ENCODE data around the gene HEXA.

The HEXA gene

DNA sequence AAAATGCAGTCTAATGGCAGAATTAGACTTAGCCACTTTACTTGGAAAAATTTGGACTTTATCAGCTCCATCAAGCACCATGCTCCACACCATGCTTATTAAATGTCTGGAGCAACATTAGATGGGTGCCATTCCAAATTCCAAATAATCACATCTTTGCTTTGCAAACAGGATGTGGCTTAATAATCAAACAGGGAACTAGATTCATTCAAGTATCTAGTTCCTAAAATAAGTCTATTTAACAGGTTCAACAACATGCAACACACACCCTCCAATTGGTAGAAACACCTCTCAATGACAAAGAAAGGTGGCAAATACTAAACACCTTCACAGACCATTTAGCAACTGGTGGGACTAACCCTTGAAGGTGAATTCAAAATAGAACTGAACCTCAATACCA is 3.5 kb downstream of the HEXA start:
- FAIRE-seq, result no peak

DNA sequence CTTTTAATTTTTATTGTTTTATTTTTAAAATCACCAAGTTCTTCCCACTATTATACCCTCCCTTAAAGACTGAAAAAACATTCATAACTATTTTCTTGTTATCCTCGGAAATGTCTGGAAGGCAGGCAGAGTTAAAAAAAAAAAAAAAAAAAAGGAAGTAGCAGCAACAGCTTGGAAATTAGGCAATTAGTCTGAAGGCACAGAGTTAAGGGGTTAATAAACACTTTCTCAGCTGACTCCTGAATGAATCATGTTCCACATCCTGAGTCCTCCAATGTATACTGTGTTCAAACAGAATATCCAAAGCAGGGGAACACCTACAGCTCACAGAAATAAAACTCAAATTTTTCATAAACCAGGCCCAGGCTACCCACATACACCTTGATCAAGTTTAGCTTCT is 5.8 kb downstream of the HEXA start:
- no peak for FAIRE-seq

DNA sequence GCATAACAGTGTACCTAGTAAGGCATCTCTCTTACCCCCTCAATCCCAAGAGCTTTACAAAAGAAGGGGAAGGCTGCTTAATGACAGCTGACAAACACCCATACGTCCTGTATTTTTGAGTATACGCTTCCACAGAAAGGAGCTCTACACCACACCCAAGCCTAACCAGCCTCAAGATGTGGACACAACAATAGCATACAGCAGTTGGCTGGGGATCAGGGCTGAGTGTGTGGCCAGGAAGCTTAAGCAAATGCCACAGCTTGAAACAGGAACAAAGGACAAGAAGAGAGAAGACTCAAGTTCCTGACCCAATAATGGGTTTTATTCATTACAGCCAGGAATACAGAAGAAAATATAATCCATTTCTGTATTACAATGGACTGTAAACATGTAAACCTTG is 6.9 kb downstream of the HEXA start:
- FAIRE-seq, result no peak

DNA sequence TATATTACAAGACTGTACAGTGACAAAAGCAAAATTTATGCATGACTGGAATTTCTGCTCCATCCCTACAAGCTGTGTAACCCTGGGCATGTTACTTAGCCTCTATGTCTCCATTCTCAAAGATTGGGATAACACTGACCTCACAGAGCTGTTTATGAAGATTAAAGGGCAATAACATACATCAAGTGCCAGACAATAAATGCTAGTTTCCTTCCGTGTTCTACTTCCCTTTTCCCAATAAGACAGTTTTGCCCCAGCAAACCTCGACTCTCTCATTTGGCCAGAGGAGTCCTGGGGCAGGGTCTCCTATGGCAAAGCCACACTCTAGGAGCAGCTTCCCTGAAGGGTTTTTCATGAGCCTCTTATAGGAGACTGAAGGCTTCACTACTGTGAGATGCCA is 7.5 kb downstream of the HEXA start:
- FAIRE-seq, result no peak

DNA sequence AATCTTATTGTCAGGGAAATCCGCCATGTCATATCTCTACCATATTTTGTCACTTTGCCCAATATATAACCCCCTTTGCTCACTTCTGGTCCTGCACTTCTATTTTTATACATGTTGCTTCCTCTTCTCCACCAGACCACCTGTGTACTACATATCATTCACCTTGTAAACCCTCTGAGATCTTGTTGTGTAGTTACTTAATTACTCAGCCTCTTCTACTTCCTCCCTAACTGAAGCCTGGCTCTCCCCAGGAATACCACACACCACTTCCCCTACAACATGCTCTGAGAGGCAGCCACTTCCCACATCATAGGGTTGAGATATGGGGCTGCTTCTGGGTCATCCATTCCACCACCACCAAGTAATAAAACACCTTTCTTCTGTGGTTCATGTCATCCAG is 10.0 kb downstream of the HEXA start:
- FAIRE-seq, result no peak

DNA sequence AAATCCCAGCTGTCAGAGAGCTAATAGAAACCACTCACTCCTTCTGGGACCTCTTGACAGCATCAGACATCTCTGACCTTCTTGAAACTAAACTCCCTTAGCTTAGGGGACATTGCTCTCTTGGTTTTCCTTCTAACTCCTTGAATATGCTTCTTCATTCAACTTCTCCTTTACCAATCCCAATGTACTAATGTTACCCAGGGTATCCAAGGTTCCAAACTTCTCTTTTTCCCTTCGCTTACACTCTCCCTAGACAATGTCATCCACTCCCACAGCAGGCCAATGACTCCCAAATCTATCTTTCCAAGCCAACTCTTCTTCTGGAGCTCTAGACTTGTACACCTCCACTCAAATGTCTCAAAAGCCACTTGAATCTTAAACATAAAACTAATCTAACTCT is 14.6 kb downstream of the HEXA start:
- no peak for FAIRE-seq

DNA sequence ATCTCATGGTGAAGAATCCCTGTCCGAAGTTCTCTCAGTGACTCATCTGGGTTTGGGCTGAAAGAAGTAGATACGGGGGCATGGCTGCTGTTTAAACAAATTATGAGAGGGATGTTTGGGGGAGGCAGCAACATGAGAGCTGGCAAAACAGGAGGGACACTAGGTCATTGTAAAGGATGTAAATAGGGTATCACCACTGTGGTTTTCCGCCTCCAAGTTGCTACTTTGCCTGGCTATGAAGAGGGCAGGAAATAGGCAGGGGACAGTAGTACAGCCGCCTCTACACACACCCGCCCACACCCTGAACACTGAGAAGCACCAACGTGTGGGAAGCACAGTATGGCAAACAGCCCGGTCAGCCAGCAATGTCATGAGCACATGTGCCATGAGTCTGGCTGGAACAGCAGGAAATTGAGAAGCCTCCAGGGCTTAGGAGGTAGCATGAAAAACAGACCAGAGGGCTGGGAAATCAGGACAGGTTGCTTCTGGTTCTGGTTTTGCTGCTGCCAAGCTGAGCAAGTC is 17.1 kb downstream of the HEXA start:
- no peak for FAIRE-seq

DNA sequence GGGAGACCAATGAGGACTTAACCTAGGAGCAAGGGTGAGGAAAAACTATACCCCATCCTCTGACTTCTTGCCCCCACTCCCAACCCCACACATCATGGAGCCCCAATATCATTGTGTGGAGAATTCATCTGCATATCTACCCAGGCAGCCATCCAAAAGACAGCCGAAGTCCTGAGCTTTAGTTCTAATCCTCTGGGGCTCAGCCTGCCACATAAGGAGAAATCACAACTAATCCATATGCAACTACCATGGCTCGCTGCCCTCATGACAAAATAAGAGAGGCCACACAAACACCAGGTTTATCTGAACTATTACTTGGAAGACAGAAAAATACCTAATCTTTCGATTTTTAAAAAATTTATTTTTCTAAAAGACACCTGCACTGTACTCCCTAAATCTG is 17.7 kb downstream of the HEXA start:
- FAIRE-seq, result no peak

DNA sequence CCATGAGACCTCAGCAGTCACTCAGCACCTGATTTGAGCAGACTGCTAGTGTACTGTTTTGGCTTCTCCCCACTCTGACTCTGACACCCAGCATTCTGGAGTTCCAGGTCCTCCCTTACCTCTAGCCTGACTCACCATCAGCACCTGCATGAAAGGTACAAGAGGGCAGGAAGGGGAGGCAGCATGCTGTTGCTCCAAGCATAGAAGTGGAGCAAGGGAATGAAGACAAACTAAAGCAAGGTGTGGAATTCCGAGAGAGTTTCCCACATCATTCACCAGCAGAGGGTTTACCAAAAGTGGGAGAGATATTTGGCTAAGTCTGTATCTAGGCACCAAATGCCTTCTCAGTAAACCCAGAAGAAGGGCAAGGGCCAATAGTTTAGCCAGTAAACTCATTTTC is 21.3 kb downstream of the HEXA start:
- no peak for FAIRE-seq

DNA sequence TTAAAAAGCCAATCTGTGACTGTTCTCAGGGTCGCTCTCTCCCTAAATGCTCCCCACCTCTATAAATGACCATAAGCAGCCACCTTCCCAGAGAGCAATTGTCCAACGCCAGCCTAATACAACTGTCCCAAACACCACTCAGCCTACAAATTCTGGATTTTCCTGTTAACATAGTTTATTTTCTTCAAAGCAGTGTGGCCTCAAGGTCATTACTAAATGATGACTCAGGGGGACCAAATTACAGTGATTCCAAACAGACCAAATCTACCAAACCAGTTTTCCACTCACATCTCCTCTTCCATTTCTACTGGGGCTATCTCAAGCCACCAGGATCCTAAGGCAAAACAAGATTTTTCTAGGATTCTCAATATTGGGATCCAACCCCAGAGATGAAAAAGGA is 22.5 kb downstream of the HEXA start:
- no peak for FAIRE-seq

DNA sequence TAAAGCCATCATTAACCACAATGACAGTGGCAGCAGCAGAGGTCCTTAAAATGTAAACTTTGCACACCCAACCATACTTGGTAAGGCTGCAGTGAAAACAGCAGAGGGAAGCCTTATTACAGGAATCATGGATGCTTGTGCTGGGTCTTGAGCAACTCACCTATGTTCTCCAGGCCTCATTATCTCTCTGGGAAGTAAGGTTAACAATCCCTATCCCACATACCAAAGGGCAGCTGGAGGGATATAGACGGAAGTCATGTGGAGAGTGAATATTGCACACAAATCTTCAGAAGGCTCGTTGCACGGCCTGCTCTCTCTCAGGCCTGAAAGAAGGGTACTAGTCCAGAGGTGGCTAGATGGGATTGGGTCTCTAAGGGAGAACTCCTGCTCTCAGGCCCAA is 30.0 kb downstream of the HEXA start:
- FAIRE-seq, result no peak

DNA sequence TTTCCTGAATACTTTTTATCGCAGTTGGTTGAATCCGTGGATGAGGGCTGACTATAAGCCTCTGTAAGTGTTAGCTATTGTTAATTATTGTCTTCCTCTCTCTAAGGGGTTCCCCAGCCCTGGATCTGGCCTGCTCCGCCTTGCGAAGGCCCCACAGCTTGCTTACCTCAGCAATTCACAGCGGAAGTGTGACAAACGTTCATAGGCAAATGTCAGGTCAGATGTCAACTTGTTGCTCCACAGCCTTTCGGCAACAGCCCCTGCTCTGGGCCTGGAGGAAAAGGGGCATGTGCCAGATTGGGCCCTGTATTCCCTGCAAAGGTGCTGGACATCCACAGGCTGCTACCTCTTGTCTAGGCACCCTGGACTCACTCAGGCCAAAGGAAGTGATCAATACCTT is 30.5 kb downstream of the HEXA start:
- no peak for FAIRE-seq

DNA sequence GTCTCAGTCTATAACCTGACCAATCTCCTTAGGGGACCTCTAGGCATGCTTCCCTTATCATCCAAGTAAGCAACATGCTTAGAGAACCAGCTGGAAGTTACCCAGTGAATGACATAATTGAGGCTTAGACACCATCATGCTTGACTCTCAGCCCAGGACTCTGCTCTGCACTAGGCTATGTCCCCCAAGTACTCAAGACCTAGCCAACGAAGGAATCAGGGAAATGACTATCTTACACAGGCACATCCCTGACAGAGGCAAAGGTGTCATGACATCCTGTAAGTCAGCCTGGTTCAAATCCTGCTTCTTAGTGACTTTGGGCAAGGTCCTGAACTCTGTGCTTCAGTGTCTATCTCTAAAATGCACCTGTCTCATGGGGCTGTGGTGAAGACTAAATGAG is 31.2 kb downstream of the HEXA start:
- FAIRE-seq, result no peak

DNA sequence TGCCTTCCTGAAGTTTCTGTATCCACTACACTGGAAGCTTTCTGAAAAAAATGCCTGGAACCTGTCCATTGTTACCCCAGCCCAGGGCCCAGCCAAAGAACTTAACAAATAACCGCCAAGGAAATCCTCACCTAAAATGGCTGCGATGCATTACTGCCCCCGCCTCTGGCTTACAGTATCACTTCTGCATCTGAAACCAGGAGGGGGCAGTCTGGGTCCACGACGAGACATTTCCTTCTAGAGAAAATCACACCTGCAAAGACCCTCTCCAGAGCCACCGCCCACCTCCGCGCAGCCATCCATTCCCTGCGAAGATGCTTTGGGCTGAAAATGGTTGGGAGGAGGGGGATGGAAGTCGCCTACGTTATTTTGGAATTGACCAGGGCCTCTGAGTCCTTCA is 33.4 kb downstream of the HEXA start:
- no peak for FAIRE-seq

DNA sequence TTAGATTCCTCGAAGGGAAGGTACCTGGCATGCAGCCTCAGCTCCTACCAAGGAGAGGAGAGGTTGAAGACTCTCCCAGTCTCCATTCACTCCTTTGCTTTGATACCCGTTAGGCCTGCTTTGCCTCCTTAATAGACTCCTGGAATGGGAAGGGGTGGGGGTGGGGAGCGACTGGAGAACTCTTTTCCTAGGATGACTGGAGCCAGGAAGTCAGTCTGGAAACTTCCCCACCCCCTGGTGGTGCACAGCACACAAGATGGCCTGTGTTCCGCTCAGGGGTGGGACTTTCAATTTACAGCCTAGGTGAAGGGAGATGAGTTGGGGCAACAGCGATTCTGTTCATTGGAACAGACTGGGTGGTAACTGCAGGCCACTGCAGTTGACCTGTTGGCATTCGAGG is 34.5 kb downstream of the HEXA start:
- FAIRE-seq, result no peak

DNA sequence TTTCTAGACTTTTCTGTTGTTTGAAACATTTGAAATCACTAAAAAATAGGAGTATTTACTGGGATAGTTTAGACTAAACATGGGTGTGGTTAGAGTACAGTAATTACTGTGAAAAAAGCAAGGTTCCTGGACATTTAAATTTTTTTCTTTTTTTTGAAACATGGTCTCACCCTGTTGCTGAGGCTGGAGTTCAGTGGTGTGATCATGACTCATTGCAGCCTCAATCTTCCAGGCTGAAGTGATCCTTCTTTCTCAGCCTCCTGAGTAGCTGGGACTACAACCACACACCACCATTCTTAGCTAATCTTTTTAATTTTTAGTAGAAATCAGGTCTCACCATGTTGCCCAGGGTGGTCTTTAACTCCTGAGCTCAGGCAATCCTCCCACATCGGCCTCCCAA is 35.4 kb downstream of the HEXA start:
- no peak for FAIRE-seq

DNA sequence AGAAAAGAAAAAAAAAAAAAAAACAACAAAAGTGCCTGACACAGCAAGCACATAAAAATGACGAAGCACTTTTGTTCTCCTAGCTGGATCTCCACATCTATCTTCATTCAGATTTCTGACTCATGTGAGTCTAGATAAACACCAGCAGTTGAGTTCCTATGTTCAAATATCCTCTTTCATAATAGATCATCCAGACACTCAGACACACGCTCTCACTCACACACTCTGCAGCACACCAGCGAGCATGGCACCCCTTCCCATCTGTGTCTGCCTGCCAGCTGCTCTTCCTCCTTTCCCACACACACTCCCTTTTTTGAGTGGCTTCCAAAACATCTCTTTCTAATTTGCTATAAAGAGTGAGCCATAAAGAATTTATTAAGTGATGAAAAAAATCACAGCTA is 36.0 kb downstream of the HEXA start:
- FAIRE-seq, result no peak

DNA sequence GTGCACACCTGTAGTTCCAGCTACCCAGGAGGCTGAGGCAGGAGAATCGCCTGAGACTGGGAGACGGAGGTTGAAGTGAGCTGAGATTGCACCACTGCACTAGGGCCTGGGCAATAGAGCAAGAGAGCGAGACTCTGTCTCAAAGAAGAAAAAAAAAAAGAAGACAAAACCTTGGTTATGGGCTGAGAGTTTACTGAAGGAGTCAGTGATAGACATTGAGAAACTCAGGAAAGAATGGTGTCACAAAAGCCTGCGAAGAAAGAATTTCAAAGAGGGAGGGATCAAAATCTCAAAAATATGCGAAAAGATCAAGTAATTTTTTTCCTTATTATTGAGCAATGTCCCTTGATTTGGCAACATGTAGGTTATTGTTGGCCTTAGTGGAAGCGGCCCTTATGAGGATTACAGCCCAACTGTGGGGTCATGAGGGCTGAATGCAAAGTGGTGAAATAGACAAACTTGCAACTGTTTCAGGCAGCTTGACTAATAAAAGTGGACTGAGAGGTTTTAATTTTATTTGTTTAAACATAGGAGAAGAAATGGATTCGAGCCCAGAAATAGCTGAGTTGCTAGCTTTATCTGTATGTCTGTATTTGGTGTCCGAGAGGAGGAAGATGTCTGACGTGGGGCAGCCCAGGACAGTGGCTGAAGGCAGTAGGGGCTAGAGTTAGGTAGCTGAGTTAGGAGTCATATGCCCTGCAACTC is 37.0 kb downstream of the HEXA start:
- no peak for FAIRE-seq

DNA sequence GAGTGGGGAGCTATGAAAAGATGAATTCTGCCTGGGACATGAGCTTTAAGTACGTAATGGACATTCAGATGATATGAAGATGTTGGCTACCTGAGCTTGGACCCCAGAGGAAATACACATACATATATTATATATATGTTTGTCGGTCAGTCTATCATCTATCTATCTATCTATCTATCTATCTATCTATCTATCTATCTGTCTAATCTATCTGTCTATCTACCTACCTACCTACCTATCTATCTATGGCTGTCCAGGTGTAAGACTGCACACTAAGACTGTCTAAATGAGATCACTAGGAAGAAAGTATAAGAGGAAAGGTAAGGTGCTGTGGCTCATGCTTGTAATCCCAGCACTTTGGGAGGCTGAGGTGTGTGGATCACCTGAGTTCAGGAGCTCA is 37.7 kb downstream of the HEXA start:
- no peak for FAIRE-seq

DNA sequence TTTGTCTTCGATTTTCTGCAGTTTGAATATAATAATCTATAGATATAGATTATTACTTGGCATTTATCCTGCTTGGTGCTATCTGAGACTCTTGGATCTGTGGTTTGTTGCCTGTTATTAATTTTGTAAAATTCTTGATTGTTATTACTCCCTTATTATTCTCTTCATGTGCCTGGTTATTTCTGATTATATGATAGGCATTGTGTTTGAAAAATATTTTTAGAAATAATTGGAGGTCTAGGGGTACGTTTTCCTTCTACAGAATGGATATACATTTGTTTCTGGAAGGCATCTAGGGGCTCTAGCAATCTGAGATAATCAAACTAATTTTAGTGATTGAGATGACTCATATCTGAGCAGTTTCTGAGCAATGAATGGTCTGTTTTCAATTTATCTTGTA is 41.0 kb downstream of the HEXA start:
- no peak for FAIRE-seq

DNA sequence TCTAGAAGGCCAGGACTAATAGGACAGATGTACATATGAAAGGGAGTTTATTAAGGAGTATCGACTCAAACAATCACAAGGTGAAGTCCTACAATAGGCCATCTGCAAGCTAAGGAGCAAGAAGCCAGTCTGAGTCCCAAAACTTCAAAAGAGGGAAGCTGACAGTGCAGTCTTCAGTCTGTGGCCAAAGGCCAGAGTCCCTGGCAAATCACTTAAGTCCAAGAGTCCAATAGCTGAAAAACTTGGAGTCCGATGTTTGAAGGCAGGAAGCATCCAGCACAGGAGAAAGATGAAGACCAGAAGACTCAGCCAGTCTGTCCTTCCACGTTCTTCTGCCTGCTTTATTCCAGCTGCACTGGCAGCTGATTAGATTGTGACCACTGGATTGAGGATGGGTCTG is 44.8 kb downstream of the HEXA start:
- FAIRE-seq, result no peak

DNA sequence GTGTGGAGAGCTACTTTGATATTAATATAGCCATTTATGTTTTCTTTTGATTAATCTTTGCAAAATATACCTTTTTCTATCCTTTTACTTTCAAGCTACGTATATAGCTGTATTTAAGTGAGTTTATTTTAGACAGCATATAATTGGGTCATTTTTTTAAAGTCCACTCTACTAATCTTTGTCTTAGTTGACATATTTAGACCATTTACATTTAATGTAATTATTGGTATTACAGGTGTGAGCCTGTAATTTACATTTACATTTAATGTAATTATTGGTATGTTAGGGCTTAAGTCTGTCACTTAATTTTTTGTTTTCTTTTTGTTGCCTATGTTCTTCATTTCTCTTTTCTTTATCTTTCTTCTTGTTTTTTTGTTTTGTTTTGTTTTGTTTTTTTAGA is 52.1 kb downstream of the HEXA start:
- FAIRE-seq, result peak; percentile 23

DNA sequence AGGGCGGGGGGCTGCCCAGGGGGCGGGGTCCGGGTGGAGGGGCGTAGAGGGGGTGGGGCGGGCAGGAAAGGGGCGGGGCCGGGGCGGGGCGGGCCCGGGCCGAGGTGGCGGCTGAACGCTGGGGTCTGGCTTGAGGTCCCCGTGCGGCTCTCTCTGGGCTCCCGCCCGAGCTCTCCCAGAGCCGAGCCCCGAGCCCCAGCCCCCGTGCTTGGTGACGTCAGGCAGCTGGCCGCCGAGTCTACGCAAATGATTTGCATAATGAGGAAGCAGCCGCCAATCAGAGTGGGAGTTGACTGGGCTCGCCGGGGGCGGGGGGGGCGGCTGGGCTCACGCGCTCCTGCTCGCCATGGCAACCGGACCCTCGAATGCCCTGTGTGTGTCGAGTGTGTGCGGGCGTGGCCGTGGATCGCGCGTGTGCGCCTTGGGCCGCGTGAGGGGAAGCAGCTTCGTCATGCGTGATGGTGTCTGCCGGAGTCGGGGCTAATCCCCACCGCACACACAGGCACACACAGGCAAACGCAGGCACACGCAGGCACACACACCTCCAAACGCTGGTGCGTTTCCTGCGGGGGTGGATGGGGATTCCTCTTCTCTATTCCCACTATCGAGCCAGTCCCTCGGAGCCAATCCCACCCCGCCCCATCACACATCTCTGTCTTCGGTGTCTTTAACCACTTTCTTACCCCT is 55.7 kb downstream of the HEXA start, which contains the start of gene CELF6:
Gene CELF6 (minus strand): TSS at position 173 of the 687 bp plus-strand sequence. CDS start 283 bp downstream, outside the sequence.
- FAIRE-seq, result no peak

DNA sequence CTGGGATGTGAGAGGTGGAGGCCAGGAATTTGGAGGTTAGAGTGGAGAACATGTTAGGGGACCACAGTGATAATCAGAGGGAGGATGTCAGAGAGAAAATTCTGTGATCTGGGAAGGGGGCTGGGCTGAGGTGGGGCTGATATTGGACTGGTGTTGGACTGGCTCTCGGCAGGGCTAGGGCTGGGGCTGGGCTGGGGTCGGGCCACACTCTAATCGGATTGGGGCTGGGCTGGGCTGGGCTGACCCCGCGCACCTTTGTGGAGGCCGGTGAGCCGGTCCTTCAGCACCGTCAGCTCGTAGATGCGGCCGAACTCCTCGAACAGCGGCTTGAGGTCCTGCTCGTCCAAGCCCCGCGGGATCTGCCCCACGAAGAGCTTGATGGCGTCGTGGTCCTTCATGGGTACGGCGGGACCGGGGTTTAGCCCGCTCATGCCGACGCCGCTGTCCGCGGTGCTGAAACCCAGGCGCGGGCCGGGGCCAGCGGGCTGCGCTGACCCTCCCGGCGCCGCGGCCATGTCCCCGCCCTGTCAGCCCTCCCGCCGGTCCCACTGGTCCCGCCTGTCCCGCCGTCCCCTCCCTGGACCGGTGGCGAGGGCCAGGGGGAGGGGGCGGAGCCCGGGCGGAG is 56.3 kb downstream of the HEXA start:
- FAIRE-seq, result no peak
